Smooth muscle cell of the brain vasculature (primary cell): ENCODE data around the gene RMND5B.
"Not testable (repeated sequence)": the region's sequence is repeated elsewhere in the genome, so short reads cannot be mapped to it uniquely, and the experiment has no call there.

Experiments
- DNase-seq: peaks from one replicate; pipeline ENCODE4 v3.0.0-alpha.2; 2012; ENCODE audit warnings: low read depth, low spot score

RMND5B gene

GRCh38 chr5:178130576-178131445, at the start of gene RMND5B:
Gene RMND5B (plus strand): TSS chr5:178131014. CDS start chr5:178138120, 7,106 bp downstream.
- no peak for DNase-seq

GRCh38 chr5:178081571-178082243, 49.1 kb upstream of the RMND5B start:
- DNase-seq: no peak

- no peak for DNase-seq
Observed at GRCh38 chr5:178083922-178084321, 46.9 kb upstream of the RMND5B start.

- DNase-seq: no peak
Observed at GRCh38 chr5:178085316-178085715, 45.5 kb upstream of the RMND5B start.

- DNase-seq: no peak
Observed at GRCh38 chr5:178086266-178086665, 44.5 kb upstream of the RMND5B start.

- not testable (repeated sequence) for DNase-seq
Observed at GRCh38 chr5:178087199-178087598, 43.6 kb upstream of the RMND5B start.

GRCh38 chr5:178090856-178091255, 40.0 kb upstream of the RMND5B start:
- no peak for DNase-seq

- DNase-seq: no peak
Observed at GRCh38 chr5:178093134-178093533, 37.7 kb upstream of the RMND5B start.

GRCh38 chr5:178094345-178094744, 36.5 kb upstream of the RMND5B start:
- DNase-seq: no peak

GRCh38 chr5:178098685-178099084, 32.1 kb upstream of the RMND5B start:
- no peak for DNase-seq

- no peak for DNase-seq
Observed at GRCh38 chr5:178103612-178104011, 27.2 kb upstream of the RMND5B start.

GRCh38 chr5:178104492-178104891, 26.3 kb upstream of the RMND5B start:
- no peak for DNase-seq

- DNase-seq: no peak
Observed at GRCh38 chr5:178106086-178106485, 24.7 kb upstream of the RMND5B start.

GRCh38 chr5:178106556-178107239, 24.1 kb upstream of the RMND5B start:
- DNase-seq: no peak

GRCh38 chr5:178107756-178108310, 23.0 kb upstream of the RMND5B start:
- DNase-seq: no peak

- DNase-seq: no peak
Observed at GRCh38 chr5:178108446-178108845, 22.4 kb upstream of the RMND5B start.

- no peak for DNase-seq
Observed at GRCh38 chr5:178108966-178109365, 21.8 kb upstream of the RMND5B start.

- no peak for DNase-seq
Observed at GRCh38 chr5:178110511-178110910, 20.3 kb upstream of the RMND5B start.

- DNase-seq: no peak
Observed at GRCh38 chr5:178111925-178112324, 18.9 kb upstream of the RMND5B start.

GRCh38 chr5:178112545-178112944, 18.3 kb upstream of the RMND5B start:
- DNase-seq: no peak

- DNase-seq: no peak
Observed at GRCh38 chr5:178113141-178113787, 17.6 kb upstream of the RMND5B start, which contains the start of gene N4BP3. Gene N4BP3 (plus strand): TSS chr5:178113532. CDS start chr5:178119584, 6,052 bp downstream.
